ENCODE results near the gene MPEG1.

GRCh38 chr11:59191095-59191494 is 21.6 kb downstream of the MPEG1 start:
- TF ChIP-seq CTCF (conservative IDR thresholded peaks at IDR 0.05; ENCODE audit: low read depth, low read length), result no peak
- no peak for TF ChIP-seq RCOR1 (IDR thresholded peaks at IDR 0.05; ENCODE audit: insufficient replicate concordance, low read length)
- TF ChIP-seq MXI1 (IDR thresholded peaks at IDR 0.05; ENCODE audit: borderline replicate concordance, low read depth, low read length), result no peak
- no peak for TF ChIP-seq POLR2A (IDR thresholded peaks at IDR 0.05; ENCODE audit: low read depth, low read length)
- no peak for TF ChIP-seq NFE2L2 (IDR thresholded peaks at IDR 0.05; ENCODE audit: low read depth, low read length)
- TF ChIP-seq MAFK (IDR thresholded peaks at IDR 0.05; ENCODE audit: low read depth, low read length), result no peak
- no peak for TF ChIP-seq CHD1 (IDR thresholded peaks at IDR 0.05; ENCODE audit: low read depth, low read length)
- no peak for TF ChIP-seq CEBPB (IDR thresholded peaks at IDR 0.05; ENCODE audit: low read depth, low read length)
- no peak for TF ChIP-seq BHLHE40 (IDR thresholded peaks at IDR 0.05; ENCODE audit: low read depth, low read length)
